Testis (tissue), 2 donors: ENCODE results near the gene C10orf67.
"Not testable (repeated sequence)": the region's sequence is repeated elsewhere in the genome, so short reads cannot be mapped to it uniquely, and the experiment has no call there.

Experiments used
- POLR2A ChIP-seq: fragments of 450-650 bp; IDR thresholded peaks from one replicate; pipeline ENCODE4 v1.6.1; 2017; ENCODE audit warnings: antibody characterized with exemption, mild to moderate bottlenecking, moderate library complexity
- TF ChIP-seq, protein P1 (sequence below), 3 experiments: fragments of 450-650 bp in 2 of 3; fragments of 200-600 bp in 1 of 3; sonication (generic) in 1 of 3; IDR thresholded peaks; one replicate each; pipeline ENCODE4 v1.5.1; 2016 to 2019; ENCODE audit warnings: antibody characterized with exemption in 3 of 3, mild to moderate bottlenecking in 2 of 3, moderate library complexity in 1 of 3

DNA sequence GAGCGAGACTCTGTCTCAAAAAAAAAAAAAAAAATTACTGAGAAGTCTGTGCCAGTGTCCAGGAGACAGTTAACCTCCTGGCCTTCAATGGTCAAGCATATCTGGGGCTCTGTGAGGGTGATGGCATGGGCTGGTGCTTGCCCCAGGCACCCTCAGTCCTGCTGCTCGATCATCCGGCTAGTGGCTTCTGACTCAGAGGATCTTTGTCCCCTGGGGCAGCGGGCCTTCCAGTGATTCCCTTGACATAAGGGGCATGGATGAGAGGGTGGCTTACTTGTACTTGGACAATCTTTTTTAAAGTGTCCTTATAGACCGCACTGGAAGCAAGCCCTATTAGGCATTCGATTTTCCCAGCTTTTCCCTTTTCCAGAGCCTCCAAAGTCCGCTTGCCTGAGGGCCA, 44.6 kb downstream of the C10orf67 start:
- TF ChIP-seq, protein P1, sequence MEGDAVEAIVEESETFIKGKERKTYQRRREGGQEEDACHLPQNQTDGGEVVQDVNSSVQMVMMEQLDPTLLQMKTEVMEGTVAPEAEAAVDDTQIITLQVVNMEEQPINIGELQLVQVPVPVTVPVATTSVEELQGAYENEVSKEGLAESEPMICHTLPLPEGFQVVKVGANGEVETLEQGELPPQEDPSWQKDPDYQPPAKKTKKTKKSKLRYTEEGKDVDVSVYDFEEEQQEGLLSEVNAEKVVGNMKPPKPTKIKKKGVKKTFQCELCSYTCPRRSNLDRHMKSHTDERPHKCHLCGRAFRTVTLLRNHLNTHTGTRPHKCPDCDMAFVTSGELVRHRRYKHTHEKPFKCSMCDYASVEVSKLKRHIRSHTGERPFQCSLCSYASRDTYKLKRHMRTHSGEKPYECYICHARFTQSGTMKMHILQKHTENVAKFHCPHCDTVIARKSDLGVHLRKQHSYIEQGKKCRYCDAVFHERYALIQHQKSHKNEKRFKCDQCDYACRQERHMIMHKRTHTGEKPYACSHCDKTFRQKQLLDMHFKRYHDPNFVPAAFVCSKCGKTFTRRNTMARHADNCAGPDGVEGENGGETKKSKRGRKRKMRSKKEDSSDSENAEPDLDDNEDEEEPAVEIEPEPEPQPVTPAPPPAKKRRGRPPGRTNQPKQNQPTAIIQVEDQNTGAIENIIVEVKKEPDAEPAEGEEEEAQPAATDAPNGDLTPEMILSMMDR (IDR thresholded peaks at IDR 0.05) = not testable (repeated sequence)
- not testable (repeated sequence) for TF ChIP-seq POLR2A
